NCI-H1092 (cell line): ENCODE data around the gene RFX3.
A peak's percentile ranks its signal among the peaks of the same experiment; 100 is the strongest.

Experiments
- DNase-seq: peaks from one replicate; lab custom pipeline; 2025; lab: John Stamatoyannopoulos, UW

RFX3 gene

DNA sequence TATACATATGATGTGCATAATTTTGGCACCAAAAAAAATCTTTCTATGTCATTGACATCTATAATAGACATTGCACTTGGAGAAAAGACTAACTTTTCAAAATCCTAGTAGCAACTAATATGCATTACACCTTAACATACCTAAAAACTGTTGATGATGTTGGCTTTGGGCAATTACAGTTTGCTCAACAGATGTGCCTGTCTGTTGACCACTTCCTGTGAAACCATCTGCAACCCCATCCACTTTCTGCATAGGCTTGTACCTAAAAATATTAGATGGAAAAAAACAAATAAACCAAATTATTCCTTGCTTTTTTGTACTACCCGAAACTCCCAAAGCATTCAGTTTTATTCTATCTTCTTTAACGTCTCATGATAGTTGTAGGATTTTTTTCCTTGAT, 248.6 kb downstream of the RFX3 start:
- DNase-seq = no peak

- DNase-seq = no peak
Observed at GRCh38 chr9:3271581-3271980, 254.2 kb downstream of the RFX3 start.

- no peak for DNase-seq
Observed at GRCh38 chr9:3271157-3271556, 254.6 kb downstream of the RFX3 start.

- DNase-seq = no peak
Observed at GRCh38 chr9:3268223-3268622, 257.6 kb downstream of the RFX3 start.

DNA sequence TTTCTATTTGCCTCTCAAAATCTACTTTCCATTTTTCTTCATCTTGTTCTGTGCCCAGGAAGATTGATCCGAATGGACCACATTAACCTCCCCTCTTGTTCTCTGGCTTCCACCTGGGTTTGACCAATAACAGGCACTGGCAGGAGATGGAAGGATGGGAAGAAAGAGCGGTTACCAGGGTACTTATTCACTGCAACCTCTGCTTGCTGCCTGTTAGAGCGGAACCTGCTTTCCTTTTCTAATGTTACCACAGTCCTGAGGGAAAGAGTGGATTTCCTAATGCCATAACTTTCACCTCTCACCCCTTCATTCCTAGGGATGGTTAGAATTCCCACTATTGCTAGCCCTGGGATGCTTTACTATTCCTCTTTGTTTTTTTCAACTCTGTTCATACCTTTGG, 262.1 kb downstream of the RFX3 start:
- no peak for DNase-seq

DNA sequence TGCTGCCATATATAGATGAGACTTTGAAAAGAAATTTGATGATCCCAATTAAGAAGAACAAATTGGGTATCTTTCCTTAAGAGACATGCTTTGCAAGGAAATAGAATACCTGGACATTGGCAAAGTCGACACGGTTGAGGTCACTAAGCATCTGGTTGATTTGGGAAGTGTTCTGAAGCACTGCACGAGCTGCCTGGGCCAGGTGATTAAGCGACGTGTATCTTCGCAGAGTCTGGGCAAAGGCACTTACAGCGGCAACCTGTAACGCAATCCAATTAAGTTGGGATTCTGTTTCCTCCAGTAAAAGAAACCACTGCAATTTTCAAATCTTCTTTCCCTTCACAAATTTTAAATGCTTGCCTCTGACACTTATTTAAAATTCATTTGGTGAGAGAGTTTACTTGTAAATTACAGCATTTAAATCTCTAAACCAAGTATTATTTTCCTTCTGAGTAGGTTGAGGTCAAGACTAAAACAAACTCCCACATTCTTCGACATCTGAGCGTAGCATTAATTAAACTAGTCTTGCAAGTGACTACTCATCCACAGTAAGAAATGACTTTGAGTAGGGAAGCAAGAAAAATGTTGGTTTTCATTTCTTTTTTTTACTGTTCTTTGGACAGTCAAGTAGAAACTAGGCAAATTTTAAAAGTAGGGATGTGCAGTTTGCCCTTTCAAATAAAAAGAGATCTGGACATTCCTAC, 262.8 kb downstream of the RFX3 start:
- DNase-seq = no peak

- DNase-seq = no peak
Observed at GRCh38 chr9:3261484-3261883, 264.3 kb downstream of the RFX3 start.

DNA sequence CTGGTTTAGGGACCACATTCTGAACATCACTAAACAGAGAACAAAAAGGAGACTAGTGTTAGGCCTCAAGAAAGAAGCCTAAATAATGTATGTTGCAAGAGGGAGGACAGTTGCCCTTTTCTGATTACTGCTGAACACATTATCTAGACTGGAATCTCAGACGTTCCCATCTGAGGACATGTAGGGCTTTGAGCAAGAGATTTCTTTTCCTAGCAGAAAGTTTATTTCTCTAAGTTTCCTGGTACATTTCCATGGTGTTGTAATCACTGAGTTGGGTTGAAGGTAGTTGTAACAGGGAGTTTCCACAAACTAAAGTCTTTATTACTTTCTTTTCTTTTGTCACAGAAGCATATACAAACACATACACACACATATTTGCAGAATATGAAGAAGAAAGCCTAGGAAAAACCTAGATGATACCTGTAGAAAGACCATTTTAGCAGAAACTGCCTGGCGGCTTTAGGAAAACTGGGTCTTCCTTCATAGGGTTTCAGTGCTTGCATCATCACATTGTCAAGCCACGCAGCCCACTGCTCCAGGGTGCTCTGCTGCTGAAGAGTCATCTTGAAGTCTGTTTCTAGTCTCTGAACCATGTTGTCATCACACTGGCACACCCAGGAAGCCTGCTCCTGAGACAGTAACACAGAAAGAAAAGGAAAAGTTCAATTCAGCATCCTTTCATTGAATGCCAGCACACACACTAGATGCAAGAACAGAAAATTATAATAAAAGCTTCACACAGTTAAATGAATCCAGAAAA, 269.1 kb downstream of the RFX3 start:
- DNase-seq = no peak

DNA sequence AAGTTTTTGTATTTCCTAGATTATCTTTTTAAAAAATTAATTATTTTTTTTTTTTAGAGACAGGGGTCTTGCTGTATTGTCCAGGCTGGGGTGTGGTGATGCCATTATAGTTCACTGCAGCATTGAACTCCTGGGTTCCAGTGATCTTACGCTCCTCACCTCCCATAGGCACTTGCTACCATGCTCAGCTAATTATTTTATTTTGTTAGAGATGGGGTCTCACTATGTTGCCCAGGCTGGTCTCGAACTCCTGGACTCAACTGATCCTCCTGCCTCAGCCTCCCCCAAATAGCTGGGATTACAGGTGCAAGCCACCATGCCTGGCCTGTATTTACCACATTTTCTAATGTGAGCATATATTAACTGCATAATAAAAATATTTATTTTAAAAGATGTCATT, 274.5 kb downstream of the RFX3 start:
- no peak for DNase-seq

DNA sequence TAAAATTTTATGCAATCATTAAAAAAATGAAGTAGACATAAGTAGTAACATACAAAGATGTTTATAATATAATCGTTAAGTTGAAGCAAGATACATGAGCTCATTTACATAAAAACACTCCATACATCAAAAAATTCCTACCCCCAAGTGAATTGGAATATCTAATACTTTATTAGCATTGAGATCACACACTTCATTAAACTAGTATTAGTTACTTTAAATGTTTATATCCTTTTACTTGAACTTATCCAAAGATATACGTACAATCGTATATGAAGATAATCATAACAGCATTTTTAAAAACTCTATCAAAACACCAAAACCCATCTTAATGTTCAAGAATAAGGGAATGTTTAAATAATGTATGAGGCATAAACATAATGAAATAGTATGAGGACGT, 275.1 kb downstream of the RFX3 start:
- DNase-seq = no peak

DNA sequence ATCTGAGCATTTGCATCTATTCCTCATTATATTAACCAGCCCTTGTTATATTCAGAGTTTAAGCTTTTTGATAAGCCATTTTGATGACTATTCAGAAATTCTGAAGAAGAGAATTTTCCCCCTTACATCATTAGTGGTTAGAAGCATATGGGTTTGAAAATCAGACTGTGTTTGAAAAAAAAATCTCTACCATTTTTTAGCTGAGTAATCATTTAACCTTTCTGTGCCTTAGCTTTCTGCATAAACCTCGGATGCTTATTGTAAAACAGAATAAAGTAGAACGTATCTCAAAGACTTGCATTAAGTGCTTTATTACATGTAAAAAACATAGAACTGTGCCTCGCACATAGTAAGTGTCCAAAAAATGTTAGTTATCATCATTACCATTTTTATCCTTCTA, 278.6 kb downstream of the RFX3 start:
- DNase-seq = no peak

- no peak for DNase-seq
Observed at GRCh38 chr9:3246241-3246640, 279.6 kb downstream of the RFX3 start.

- DNase-seq = no peak
Observed at GRCh38 chr9:3244963-3245653, 280.7 kb downstream of the RFX3 start.

DNA sequence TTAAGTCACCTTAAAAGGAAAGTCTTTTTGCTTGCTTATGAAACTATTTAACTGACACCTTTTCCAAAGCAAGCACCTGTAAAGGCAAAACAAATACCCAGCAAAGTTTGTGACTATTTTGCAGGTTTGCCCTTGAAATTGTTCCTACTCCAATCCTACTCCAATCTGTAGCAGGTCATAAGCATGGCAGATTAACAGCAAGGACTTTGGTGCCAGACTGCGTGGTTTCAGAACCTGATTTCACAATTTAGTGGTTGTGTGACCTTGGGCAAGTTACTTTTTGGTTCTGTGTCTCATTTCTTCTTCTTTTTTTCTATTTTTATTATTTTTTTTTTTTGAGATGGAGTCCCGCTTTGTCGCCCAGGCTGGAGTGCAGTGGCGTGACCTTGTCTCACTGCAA, 282.1 kb downstream of the RFX3 start:
- DNase-seq = no peak

DNA sequence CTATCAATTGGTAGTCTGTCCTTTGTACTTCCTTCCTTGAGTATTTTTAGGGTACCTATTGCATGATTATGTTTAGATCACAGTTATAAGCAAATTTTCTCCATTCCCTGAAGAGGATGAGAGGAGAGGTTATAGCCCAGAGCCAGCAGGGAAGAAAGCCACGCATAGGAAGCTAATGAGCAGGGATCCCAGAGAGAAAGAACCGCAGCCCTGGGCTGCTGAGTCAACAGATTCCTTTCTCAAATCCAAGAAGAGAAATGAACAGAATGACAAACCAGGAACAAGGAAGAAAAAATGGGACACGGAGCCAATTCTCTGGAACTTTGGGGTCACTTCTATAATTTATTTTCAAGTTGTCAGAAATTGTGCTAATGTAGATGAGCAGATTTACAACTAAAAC, 284.5 kb downstream of the RFX3 start:
- no peak for DNase-seq

- DNase-seq = peak; percentile 39
Observed at GRCh38 chr9:3240656-3241268, 285.0 kb downstream of the RFX3 start.

GRCh38 chr9:3239240-3239639, 286.6 kb downstream of the RFX3 start:
- DNase-seq = no peak

- DNase-seq = no peak
Observed at GRCh38 chr9:3238236-3238635, 287.6 kb downstream of the RFX3 start.

DNA sequence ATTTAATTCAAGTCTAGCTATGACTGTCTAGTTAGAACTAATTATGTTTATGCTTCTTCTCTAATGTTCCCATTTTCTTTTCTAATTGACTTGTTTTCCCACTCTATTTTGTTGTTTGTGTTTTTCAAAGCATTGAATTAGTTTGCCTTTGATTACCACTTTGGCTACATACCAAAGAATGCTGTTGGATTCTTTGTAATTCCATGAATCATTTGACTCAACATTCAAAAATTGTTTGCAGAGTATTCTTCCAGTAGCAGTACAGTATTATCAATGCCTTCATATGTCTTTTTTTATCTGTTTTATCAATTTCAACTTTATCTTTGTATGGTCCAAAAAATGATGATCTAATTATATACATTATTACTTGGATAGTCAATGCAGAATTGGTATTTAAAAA, 288.7 kb downstream of the RFX3 start:
- DNase-seq = no peak

GRCh38 chr9:3235497-3235896, 290.3 kb downstream of the RFX3 start:
- no peak for DNase-seq

DNA sequence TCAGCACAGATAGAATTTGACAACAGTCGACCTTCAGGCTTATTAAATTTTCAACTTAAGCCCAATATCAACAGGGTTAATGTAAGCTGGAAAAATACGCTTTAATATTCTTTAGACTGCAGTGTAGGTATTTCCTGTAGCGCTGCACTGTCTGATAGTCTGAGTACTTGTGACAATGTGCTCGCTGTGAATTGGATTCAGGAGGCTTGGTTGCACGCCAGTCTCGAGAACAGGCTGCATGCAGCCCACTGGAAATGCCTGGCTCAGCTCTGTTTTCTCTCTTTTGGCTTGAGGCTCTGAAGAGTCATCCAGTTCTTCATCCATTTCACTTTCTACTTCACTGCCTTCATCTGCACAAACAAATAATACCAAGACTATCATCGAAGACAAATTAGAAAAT, 300.9 kb downstream of the RFX3 start:
- DNase-seq = peak; percentile 8

GRCh38 chr9:3215658-3216057, 310.1 kb downstream of the RFX3 start:
- DNase-seq = no peak

- no peak for DNase-seq
Observed at GRCh38 chr9:3214741-3215140, 311.1 kb downstream of the RFX3 start.
